D721Med (cell line): ENCODE measurements around the gene PDE8A.

Experiments used
- DNase-seq: peaks from one replicate; pipeline ENCODE4 v3.0.0; 2011; ENCODE audit warnings: low spot score; ENCODE audit not compliant: insufficient read length
- FAIRE-seq: peaks from 2 replicates; lab custom pipeline; 2011; peaks lifted over from hg19 to GRCh38; lab: Jason Lieb, UNC
- CTCF ChIP-seq: IDR thresholded peaks from 2 replicates; pipeline ENCODE4 v1.5.1; 2012; ENCODE audit warnings: mild to moderate bottlenecking, control low read depth; ENCODE audit not compliant: insufficient read depth; ENCODE audit errors: missing control alignments

PDE8A gene

DNA sequence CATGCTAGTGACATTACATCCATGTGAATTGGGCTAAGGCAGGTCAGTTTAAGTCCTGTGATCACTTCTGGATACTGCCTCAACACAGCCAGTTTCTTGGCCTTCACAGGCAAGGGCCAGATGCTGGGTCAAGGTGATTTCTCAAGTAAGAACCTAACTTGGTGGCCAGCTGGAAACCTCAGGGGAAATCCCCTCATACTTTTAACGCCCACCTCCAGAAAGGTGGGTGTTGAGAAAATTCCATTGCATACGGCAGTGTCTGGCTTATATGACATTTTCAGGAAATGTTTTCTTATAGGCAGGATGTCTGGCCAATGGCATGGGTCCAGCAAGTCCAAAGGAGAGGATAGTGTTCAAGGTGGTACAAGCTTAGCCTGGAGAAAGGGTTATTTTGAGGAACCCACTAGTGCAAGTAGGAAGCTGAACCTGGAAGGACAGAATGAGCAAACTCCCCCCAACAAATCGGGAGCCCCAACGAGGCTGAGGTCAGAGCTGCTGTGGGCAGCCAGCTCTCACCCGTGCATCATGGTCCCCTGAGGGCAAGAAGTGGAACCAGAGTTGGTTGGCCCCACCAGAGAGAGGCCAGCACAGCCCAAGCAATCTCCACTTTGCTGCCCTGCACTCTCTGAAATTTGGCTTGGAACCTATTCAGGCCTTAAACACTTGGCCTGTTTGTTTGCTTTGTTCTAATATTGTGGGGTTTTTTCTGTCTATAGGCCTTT is 135.4 kb downstream of the PDE8A start:
- TF ChIP-seq CTCF, result no peak
- FAIRE-seq, result no peak
- no peak for DNase-seq

DNA sequence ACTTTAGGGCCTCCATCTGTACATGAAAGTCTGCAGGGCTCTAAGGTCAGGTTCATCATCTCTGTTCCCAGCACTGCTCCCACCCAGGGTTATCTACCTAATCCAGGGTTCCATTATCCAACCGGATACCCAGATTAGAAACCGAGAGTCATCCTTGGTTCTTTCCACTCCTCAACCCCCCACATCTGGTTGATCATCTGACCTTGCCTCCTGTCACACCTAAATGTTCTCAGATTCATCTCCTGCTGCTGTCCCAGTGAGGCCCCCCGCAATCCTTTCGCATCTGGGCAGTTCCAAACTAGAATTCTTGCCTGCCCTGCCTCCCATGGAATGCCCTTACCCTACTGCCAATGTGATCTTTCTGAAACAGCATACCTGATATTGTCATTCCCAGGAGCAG is 136.5 kb downstream of the PDE8A start:
- no peak for DNase-seq
- no peak for TF ChIP-seq CTCF
- FAIRE-seq, result no peak

DNA sequence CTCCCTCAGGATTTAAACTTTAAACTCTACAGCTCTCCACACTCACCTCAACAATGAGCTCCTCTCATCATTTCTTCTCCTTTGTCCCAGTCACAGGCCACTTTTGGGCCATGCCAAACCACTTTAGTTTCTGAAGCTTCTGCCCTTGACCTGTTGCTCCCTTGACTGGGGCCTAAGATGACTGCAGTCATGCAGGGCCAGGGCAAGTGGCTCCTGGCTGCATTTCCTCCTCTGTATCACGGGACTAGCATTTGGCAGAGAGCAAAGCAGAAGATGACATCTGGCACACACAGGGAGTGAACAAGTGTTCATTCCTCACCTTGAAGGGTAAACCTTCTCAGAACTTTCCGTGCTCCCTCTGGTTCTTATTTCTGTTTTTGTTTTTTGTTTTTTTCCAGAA is 136.9 kb downstream of the PDE8A start:
- FAIRE-seq, result no peak
- no peak for DNase-seq
- no peak for TF ChIP-seq CTCF

- DNase-seq (no peak), FAIRE-seq (no peak)
- TF ChIP-seq CTCF, result no peak
These were observed 138.9 kb downstream of the PDE8A start for GRCh38 chr15:85120351-85121113.

- FAIRE-seq (no peak), DNase-seq (no peak)
- TF ChIP-seq CTCF, result no peak
These were observed 142.5 kb downstream of the PDE8A start for GRCh38 chr15:85124173-85124572.

- no peak for TF ChIP-seq CTCF
- FAIRE-seq, result no peak
- no peak for DNase-seq
These were observed 143.5 kb downstream of the PDE8A start for GRCh38 chr15:85125056-85125661.

- no peak for TF ChIP-seq CTCF
- FAIRE-seq (no peak), DNase-seq (no peak)
These were observed 147.0 kb downstream of the PDE8A start for GRCh38 chr15:85128621-85129020.
